ENCODE results near the gene GJB1.
"Not testable (repeated sequence)": the region's sequence is repeated elsewhere in the genome, so short reads cannot be mapped to it uniquely, and the experiment has no call there.

Gene GJB1

GRCh38 chrX:71256856-71257255 lies 33.8 kb downstream of the GJB1 start:
- DNase-seq: no peak

GRCh38 chrX:71268624-71269023 lies 45.6 kb downstream of the GJB1 start:
- DNase-seq: not testable (repeated sequence)

- no peak for DNase-seq
These were observed 46.9 kb downstream of the GJB1 start for GRCh38 chrX:71269801-71270395.

GRCh38 chrX:71272313-71272712 lies 49.3 kb downstream of the GJB1 start:
- DNase-seq: not testable (repeated sequence)

Data from AML-193 (cell line).